Fibroblast of lung (primary cell): ENCODE data around the gene TMEM242. TPM values are rescaled to one million over a fixed set of nuclear protein-coding genes. Genes with fewer than 3 reads are reported as not detected.

Experiments
- DNase-seq, 2 donors: peaks; one replicate each; pipeline versions ENCODE4 v3.0.0 to v3.0.0-alpha.2; 2010; ENCODE audit warnings: low read depth in 2 of 2
- H2AFZ ChIP-seq: 2 replicates; pipeline ENCODE4 v1.5.1; 2012; ENCODE audit warnings: low read length, control low read depth, inconsistent platforms
- H3K27ac ChIP-seq: 2 replicates; pipeline ENCODE4 v1.5.1; 2011; ENCODE audit warnings: low read length, control low read depth; ENCODE audit not compliant: insufficient read depth
- H3K27me3 ChIP-seq: 2 replicates; pipeline ENCODE4 v1.5.1; 2011; ENCODE audit warnings: mild to moderate bottlenecking, low read length; ENCODE audit not compliant: control insufficient read depth, insufficient read depth
- H3K36me3 ChIP-seq: 2 replicates; pipeline ENCODE4 v1.5.1; 2011; ENCODE audit warnings: low read length; ENCODE audit not compliant: control insufficient read depth, insufficient read depth
- H3K4me1 ChIP-seq: 2 replicates; pipeline ENCODE4 v1.5.1; 2011; ENCODE audit warnings: low read length; ENCODE audit not compliant: control insufficient read depth, insufficient read depth; ENCODE audit errors: extremely low read depth
- H3K4me2 ChIP-seq: 2 replicates; pipeline ENCODE4 v1.5.1; 2011; ENCODE audit warnings: low read length, control low read depth; ENCODE audit not compliant: insufficient read depth; ENCODE audit errors: extremely low read depth
- H3K4me3 ChIP-seq, 4 experiments: fragments of 200-600 bp in 1 of 4; sonication (generic) in 1 of 4; replicated peaks in 1 of 4; 2 replicates each; pipeline ENCODE4 v1.5.1; 2011 to 2016; ENCODE audit warnings: low read length in 4 of 4, low read depth in 3 of 4, mild to moderate bottlenecking in 3 of 4, control low read depth in 2 of 4, inconsistent platforms in 1 of 4, mixed read lengths in 1 of 4; ENCODE audit not compliant: insufficient read depth in 1 of 4; ENCODE audit errors: control extremely low read depth in 1 of 4
- H3K79me2 ChIP-seq: 2 replicates; pipeline ENCODE4 v1.5.1; 2012; ENCODE audit warnings: mild to moderate bottlenecking, low read length, inconsistent platforms; ENCODE audit not compliant: control insufficient read depth, insufficient read depth
- H3K9ac ChIP-seq: 2 replicates; pipeline ENCODE4 v1.5.1; 2011; ENCODE audit warnings: mild to moderate bottlenecking, low read length, control low read depth; ENCODE audit not compliant: insufficient read depth
- H3K9me3 ChIP-seq: 2 replicates; pipeline ENCODE4 v1.5.1; 2012; ENCODE audit warnings: low read depth, low read length; ENCODE audit not compliant: control insufficient read depth, insufficient read depth
- H4K20me1 ChIP-seq: 2 replicates; pipeline ENCODE4 v1.5.1; 2011; ENCODE audit warnings: low read length; ENCODE audit not compliant: control insufficient read depth, insufficient read depth; ENCODE audit errors: extremely low read depth
- EZH2 ChIP-seq: IDR thresholded peaks from 2 replicates; pipeline ENCODE4 v1.5.1; 2012; ENCODE audit warnings: low read length, control low read depth, mild to moderate bottlenecking; ENCODE audit errors: missing control alignments
- polyA plus RNA-seq, 2 donors: library from polyadenylated mRNA; depleted of rRNA in 1 of 2; stranded (reverse) in 1 of 2; unstranded in 1 of 2; fragments of >200 nt; gene quantifications; 2 replicates each; pipeline ENCODE4 v1.2.1, GENCODE V29; 2011 to 2012; ENCODE audit warnings: missing spikeins in 1 of 2
- total RNA-seq: library from RNA; depleted of rRNA; stranded (reverse); fragments of >200 nt; gene quantifications from 2 replicates; pipeline ENCODE4 v1.2.1, GENCODE V29; 2014
- TF ChIP-seq, protein P1 (sequence below), 2 donors: IDR thresholded peaks in 1 of 2; conservative IDR thresholded peaks in 1 of 2; 1 replicate in 1 of 2; 2 replicates in 1 of 2; pipeline ENCODE4 v1.5.1; 2011 to 2012; ENCODE audit warnings: low read length in 2 of 2, control low read depth in 1 of 2, inconsistent platforms in 1 of 2, low read depth in 1 of 2, mild to moderate bottlenecking in 1 of 2

The TMEM242 gene
- total and polyA plus RNA-seq, 2 donors (not counting 1 experiment from before 2014, with no cell fraction given): 7.3 to 7.8 TPM

GRCh38 chr6:157253017-157253416 lies 70.3 kb downstream of the TMEM242 start:
- no peaks in the 10 kb centered on the region for H3K36me3 ChIP-seq
- no peak overlapping the region for H3K9ac ChIP-seq
- no peaks in the 10 kb centered on the region for H3K79me2 ChIP-seq
- H3K4me3 ChIP-seq: no peak overlapping the region
- H2AFZ ChIP-seq: no peak overlapping the region
- no peak overlapping the region for H3K27ac ChIP-seq
- H3K9me3 ChIP-seq: no peaks in the 10 kb centered on the region
- no peak for DNase-seq
- no peak overlapping the region for H3K4me2 ChIP-seq
- TF ChIP-seq EZH2: no peak
- TF ChIP-seq, protein P1, sequence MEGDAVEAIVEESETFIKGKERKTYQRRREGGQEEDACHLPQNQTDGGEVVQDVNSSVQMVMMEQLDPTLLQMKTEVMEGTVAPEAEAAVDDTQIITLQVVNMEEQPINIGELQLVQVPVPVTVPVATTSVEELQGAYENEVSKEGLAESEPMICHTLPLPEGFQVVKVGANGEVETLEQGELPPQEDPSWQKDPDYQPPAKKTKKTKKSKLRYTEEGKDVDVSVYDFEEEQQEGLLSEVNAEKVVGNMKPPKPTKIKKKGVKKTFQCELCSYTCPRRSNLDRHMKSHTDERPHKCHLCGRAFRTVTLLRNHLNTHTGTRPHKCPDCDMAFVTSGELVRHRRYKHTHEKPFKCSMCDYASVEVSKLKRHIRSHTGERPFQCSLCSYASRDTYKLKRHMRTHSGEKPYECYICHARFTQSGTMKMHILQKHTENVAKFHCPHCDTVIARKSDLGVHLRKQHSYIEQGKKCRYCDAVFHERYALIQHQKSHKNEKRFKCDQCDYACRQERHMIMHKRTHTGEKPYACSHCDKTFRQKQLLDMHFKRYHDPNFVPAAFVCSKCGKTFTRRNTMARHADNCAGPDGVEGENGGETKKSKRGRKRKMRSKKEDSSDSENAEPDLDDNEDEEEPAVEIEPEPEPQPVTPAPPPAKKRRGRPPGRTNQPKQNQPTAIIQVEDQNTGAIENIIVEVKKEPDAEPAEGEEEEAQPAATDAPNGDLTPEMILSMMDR (conservative IDR thresholded peaks at IDR 0.05 in 1 of 2, IDR thresholded peaks at IDR 0.05 in 1 of 2; ENCODE audit: low read depth in 1 of 2, low read length in 2 of 2): no peak
- no peaks in the 10 kb centered on the region for H4K20me1 ChIP-seq
- H3K27me3 ChIP-seq: peaks cover 22% of the 10 kb centered on the region
- no peaks in the 10 kb centered on the region for H3K4me1 ChIP-seq

DNA sequence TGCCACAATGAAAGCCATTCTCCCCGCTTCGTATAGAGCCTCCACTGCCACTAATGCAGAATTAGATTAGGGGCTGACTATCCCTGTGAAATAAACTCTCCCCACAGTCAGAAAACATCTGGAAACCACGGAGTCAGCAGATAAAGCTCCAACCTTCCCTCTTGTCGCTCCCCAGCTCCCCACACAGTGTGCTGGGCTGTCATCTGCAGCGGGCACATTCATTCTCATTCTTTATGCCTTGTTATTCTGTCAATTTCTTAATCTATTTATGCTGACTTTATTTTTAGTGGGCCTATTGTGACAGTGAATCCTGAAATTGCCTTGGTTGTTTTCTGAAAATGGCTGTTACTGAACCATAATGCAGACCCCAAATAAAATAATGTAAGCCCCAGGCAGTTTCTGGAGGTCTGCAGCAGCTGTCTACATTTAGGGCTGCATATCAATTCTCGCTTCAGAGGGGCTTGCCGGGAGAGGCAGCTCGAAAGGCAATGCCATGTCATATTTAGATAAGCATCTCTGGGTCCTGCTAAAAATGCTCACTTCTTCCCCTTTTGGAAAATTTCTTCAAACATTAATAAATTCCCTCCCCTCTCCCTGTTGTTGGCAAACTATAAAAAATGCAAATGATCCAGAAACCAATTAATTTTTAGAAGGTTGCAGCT lies 71.6 kb downstream of the TMEM242 start:
- no peak for DNase-seq
- no peaks in the 10 kb centered on the region for H3K36me3 ChIP-seq
- no peaks in the 10 kb centered on the region for H4K20me1 ChIP-seq
- no peaks in the 10 kb centered on the region for H3K9me3 ChIP-seq
- no peak overlapping the region for H3K4me2 ChIP-seq
- H2AFZ ChIP-seq: no peak overlapping the region
- peaks cover 26% of the 10 kb centered on the region for H3K27me3 ChIP-seq
- no peaks in the 10 kb centered on the region for H3K4me1 ChIP-seq
- H3K9ac ChIP-seq: no peak overlapping the region
- no peak overlapping the region for H3K27ac ChIP-seq
- no peaks in the 10 kb centered on the region for H3K79me2 ChIP-seq
- TF ChIP-seq, protein P1 (conservative IDR thresholded peaks at IDR 0.05 in 1 of 2, IDR thresholded peaks at IDR 0.05 in 1 of 2; ENCODE audit: low read depth in 1 of 2, low read length in 2 of 2): no peak
- TF ChIP-seq EZH2: no peak
- no peak overlapping the region for H3K4me3 ChIP-seq

DNA sequence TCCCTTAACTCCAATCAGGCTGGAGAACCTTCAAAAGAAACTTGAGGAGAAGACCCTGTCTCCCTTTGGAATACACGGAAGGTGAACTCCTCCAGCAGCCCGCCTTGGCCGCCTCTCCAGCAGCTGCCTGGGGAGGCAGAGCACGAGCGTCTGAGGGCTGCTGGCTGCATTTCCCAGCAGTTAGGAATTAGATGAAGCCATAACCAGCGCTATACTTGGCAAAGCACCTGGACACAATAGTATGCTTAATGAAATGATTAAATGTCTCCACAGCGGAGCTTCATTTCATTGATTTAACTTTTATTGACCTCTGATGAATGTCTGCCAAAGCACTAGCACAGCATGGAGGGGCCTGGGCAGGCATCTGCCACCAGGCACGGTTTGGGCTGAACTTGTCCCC lies 73.5 kb downstream of the TMEM242 start:
- no peak overlapping the region for H3K27ac ChIP-seq
- H3K9me3 ChIP-seq: no peaks in the 10 kb centered on the region
- H2AFZ ChIP-seq: no peak overlapping the region
- H3K27me3 ChIP-seq: peaks cover 17% of the 10 kb centered on the region
- no peaks in the 10 kb centered on the region for H3K36me3 ChIP-seq
- no peak for DNase-seq
- no peak overlapping the region for H3K9ac ChIP-seq
- no peak overlapping the region for H3K4me2 ChIP-seq
- H3K4me1 ChIP-seq: no peaks in the 10 kb centered on the region
- H3K4me3 ChIP-seq: no peak overlapping the region
- H4K20me1 ChIP-seq: no peaks in the 10 kb centered on the region
- no peaks in the 10 kb centered on the region for H3K79me2 ChIP-seq
- no peak for TF ChIP-seq EZH2
- TF ChIP-seq, protein P1 (conservative IDR thresholded peaks at IDR 0.05 in 1 of 2, IDR thresholded peaks at IDR 0.05 in 1 of 2; ENCODE audit: low read depth in 1 of 2, low read length in 2 of 2): no peak
